Measurements from ENCODE around the gene MFGE8.

MFGE8 gene

DNA sequence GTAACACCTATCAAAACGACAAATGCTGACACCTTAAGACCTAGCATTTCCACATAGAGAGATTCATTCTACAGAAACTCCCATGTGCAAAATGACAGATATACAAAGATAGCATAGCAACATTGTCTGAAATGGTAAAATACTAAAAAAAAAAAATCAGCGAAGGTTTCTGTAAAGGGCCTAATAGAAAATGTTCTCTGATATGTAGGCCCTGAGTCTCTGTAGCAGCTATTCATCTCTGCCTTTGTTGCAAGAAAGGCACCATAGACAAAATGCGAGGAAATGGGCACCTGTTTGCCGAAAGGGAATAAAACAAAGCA is 631 bp upstream of the MFGE8 start:
- peak overlapping the region; percentile 32 for H3K4me2 ChIP-seq (ENCODE audit: low read length)
- H3K9ac ChIP-seq (ENCODE audit: low read length) = peak overlapping the region; percentile 17
- no peak overlapping the region for H3K27ac ChIP-seq (ENCODE audit: low read depth, low read length)
- WGBS (ENCODE audit: extremely low coverage, insufficient coverage, low lambda C conversion rate) = no CpG with 5 or more reads among the region's 4 CpGs
- H3K18ac ChIP-seq (ENCODE audit: low read length) = no peak overlapping the region
- H3K79me2 ChIP-seq (ENCODE audit: control insufficient read depth, insufficient read depth, low read length) = peaks cover 26% of the 10 kb centered on the region
- no peak overlapping the region for H2AK5ac ChIP-seq (ENCODE audit: low read length)
- H3K4me1 ChIP-seq (ENCODE audit: control insufficient read depth, low read depth, low read length) = no peaks in the 10 kb centered on the region
- no peak overlapping the region for H3K4ac ChIP-seq (ENCODE audit: low read depth, low read length)
- H3K4me3 ChIP-seq (ENCODE audit: low read length) = no peak overlapping the region
- peaks cover 6% of the 10 kb centered on the region for H3K36me3 ChIP-seq (ENCODE audit: control insufficient read depth, insufficient read depth, low read length)
- H4K8ac ChIP-seq (ENCODE audit: low read depth, low read length) = no peak overlapping the region
- H3K27me3 ChIP-seq (ENCODE audit: insufficient read depth, low read length, poor library complexity) = no peaks in the 10 kb centered on the region
- H2BK15ac ChIP-seq (replicated peaks; ENCODE audit: low read depth) = no peak overlapping the region
- no peak overlapping the region for H4K5ac ChIP-seq (ENCODE audit: low read length)
- peaks cover 10% of the 10 kb centered on the region for H3K79me1 ChIP-seq (ENCODE audit: low read length)
- H3K56ac ChIP-seq (ENCODE audit: low read length) = peak overlapping the region; percentile 63
- H2BK120ac ChIP-seq (ENCODE audit: low read depth, low read length) = no peak overlapping the region
- DNase-seq = no peak
- H3K23ac ChIP-seq (ENCODE audit: low read length) = no peak overlapping the region
- no peak overlapping the region for H2BK5ac ChIP-seq (ENCODE audit: low read length)

DNA sequence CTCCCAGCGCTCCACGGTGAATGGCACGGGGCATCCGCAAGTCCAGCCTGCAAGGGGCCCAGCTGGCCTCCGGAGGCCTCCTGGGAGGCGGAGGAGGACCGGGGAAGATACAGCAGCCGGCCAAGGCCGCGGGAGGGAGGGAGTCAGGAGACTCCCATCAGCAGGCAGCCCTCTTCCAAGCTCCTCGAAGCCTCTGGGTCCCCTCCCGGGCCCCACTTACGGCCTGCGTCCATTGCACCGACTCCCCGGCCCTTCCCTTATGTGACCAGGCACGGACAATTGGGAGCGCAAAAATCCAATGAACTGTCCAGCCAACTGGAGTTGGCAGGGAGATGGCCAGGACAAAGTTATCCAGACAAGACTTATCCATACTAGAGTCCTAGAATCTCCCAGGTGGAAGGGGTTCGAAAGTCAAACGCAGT is 668 bp downstream of the MFGE8 start:
- H3K79me1 ChIP-seq (ENCODE audit: low read length) = peaks cover 10% of the 10 kb centered on the region
- H3K23ac ChIP-seq (ENCODE audit: low read length) = no peak overlapping the region
- H3K36me3 ChIP-seq (ENCODE audit: control insufficient read depth, insufficient read depth, low read length) = peaks cover 9% of the 10 kb centered on the region
- no peak overlapping the region for H2BK5ac ChIP-seq (ENCODE audit: low read length)
- H3K27me3 ChIP-seq (ENCODE audit: insufficient read depth, low read length, poor library complexity) = no peaks in the 10 kb centered on the region
- peak overlapping the region; percentile 39 for H3K4ac ChIP-seq (ENCODE audit: low read depth, low read length)
- peak overlapping the region; percentile 73 for H3K56ac ChIP-seq (ENCODE audit: low read length)
- H2AK5ac ChIP-seq (ENCODE audit: low read length) = no peak overlapping the region
- no peaks in the 10 kb centered on the region for H3K4me1 ChIP-seq (ENCODE audit: control insufficient read depth, low read depth, low read length)
- peak overlapping the region; percentile 70 for H3K9ac ChIP-seq (ENCODE audit: low read length)
- H3K27ac ChIP-seq (ENCODE audit: low read depth, low read length) = peak overlapping the region; percentile 25
- peak overlapping the region; percentile 88 for H3K18ac ChIP-seq (ENCODE audit: low read length)
- no peak overlapping the region for H4K5ac ChIP-seq (ENCODE audit: low read length)
- H3K4me2 ChIP-seq (ENCODE audit: low read length) = peak overlapping the region; percentile 33
- no peak overlapping the region for H4K8ac ChIP-seq (ENCODE audit: low read depth, low read length)
- H3K79me2 ChIP-seq (ENCODE audit: control insufficient read depth, insufficient read depth, low read length) = peaks cover 26% of the 10 kb centered on the region
- no peak overlapping the region for H2BK15ac ChIP-seq (replicated peaks; ENCODE audit: low read depth)
- DNase-seq = peak; percentile 50
- no CpG with 5 or more reads among the region's 20 CpGs for WGBS (ENCODE audit: extremely low coverage, insufficient coverage, low lambda C conversion rate)
- peak overlapping the region; percentile 40 for H3K4me3 ChIP-seq (ENCODE audit: low read length)
- H2BK120ac ChIP-seq (ENCODE audit: low read depth, low read length) = no peak overlapping the region

GRCh38 chr15:88911766-88912118 is 1.4 kb downstream of the MFGE8 start:
- H3K36me3 ChIP-seq (ENCODE audit: control insufficient read depth, insufficient read depth, low read length) = peaks cover 9% of the 10 kb centered on the region
- peak; percentile 92 for DNase-seq
- H3K56ac ChIP-seq (ENCODE audit: low read length) = peak overlapping the region; percentile 73
- H3K4ac ChIP-seq (ENCODE audit: low read depth, low read length) = no peak overlapping the region
- no peak overlapping the region for H4K5ac ChIP-seq (ENCODE audit: low read length)
- H3K27me3 ChIP-seq (ENCODE audit: insufficient read depth, low read length, poor library complexity) = no peaks in the 10 kb centered on the region
- no peak overlapping the region for H2BK15ac ChIP-seq (replicated peaks; ENCODE audit: low read depth)
- no peak overlapping the region for H3K27ac ChIP-seq (ENCODE audit: low read depth, low read length)
- peaks cover 26% of the 10 kb centered on the region for H3K79me2 ChIP-seq (ENCODE audit: control insufficient read depth, insufficient read depth, low read length)
- peak overlapping the region; percentile 70 for H3K9ac ChIP-seq (ENCODE audit: low read length)
- no peak overlapping the region for H3K23ac ChIP-seq (ENCODE audit: low read length)
- H4K8ac ChIP-seq (ENCODE audit: low read depth, low read length) = no peak overlapping the region
- no peak overlapping the region for H2AK5ac ChIP-seq (ENCODE audit: low read length)
- H3K4me3 ChIP-seq (ENCODE audit: low read length) = peak overlapping the region; percentile 40
- H3K4me1 ChIP-seq (ENCODE audit: control insufficient read depth, low read depth, low read length) = no peaks in the 10 kb centered on the region
- WGBS (ENCODE audit: extremely low coverage, insufficient coverage, low lambda C conversion rate) = no CpG with 5 or more reads among the region's 5 CpGs
- H3K18ac ChIP-seq (ENCODE audit: low read length) = peak overlapping the region; percentile 88
- no peak overlapping the region for H2BK120ac ChIP-seq (ENCODE audit: low read depth, low read length)
- H2BK5ac ChIP-seq (ENCODE audit: low read length) = no peak overlapping the region
- peaks cover 10% of the 10 kb centered on the region for H3K79me1 ChIP-seq (ENCODE audit: low read length)
- peak overlapping the region; percentile 33 for H3K4me2 ChIP-seq (ENCODE audit: low read length)

DNA sequence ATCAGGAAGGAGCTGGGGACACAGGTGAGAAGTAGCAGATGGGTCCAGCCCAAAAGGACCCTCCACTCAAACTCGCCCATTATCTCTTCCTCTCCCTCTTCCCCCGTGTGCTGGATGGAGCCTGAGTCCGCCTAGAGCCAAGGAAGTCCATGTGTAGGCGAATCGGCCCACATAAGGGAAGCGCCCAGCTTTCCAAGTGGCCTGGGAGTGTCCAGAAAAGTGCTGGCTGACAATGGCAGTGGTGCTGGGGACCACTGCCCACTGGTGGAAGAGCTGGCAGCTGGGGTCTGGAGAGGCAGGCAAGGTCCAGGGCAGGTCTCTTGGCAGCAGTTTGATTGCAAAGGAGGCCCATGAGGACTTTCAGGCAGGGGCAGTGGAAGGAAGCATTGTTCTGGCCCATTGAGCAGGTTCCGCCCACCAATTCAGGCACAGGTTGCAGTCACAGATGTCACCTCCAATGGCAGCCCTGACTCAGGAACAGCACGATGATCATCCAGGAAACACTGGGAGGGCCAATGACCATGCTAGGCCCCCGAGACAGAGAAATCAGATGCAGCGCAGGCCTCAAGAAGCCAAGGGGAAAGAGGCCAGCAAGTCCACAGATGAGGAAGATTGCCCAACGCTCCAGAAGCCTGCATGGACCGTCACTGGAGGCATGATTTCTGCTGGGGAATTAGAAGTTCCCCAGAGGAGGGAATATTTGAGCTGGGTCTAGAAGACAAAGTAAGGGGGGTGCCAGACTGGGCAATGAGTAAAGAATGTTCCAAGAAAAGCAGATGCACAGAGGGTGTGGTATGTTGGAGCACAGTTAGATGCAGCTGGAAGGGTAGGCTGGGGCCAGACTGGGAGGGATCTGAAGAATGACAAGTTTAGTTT is 3.0 kb downstream of the MFGE8 start:
- no peak overlapping the region for H3K27ac ChIP-seq (ENCODE audit: low read depth, low read length)
- H3K9ac ChIP-seq (ENCODE audit: low read length) = no peak overlapping the region
- no peak overlapping the region for H2BK120ac ChIP-seq (ENCODE audit: low read depth, low read length)
- WGBS (ENCODE audit: extremely low coverage, insufficient coverage, low lambda C conversion rate) = no CpG with 5 or more reads among the region's 12 CpGs
- no peak overlapping the region for H3K23ac ChIP-seq (ENCODE audit: low read length)
- no peak overlapping the region for H3K4ac ChIP-seq (ENCODE audit: low read depth, low read length)
- peak overlapping the region; percentile 22 for H3K56ac ChIP-seq (ENCODE audit: low read length)
- no peak overlapping the region for H3K4me2 ChIP-seq (ENCODE audit: low read length)
- H3K4me3 ChIP-seq (ENCODE audit: low read length) = no peak overlapping the region
- H3K4me1 ChIP-seq (ENCODE audit: control insufficient read depth, low read depth, low read length) = no peaks in the 10 kb centered on the region
- peaks cover 10% of the 10 kb centered on the region for H3K79me1 ChIP-seq (ENCODE audit: low read length)
- no peaks in the 10 kb centered on the region for H3K27me3 ChIP-seq (ENCODE audit: insufficient read depth, low read length, poor library complexity)
- H3K79me2 ChIP-seq (ENCODE audit: control insufficient read depth, insufficient read depth, low read length) = peaks cover 26% of the 10 kb centered on the region
- peaks cover 9% of the 10 kb centered on the region for H3K36me3 ChIP-seq (ENCODE audit: control insufficient read depth, insufficient read depth, low read length)
- no peak for DNase-seq
- H4K8ac ChIP-seq (ENCODE audit: low read depth, low read length) = no peak overlapping the region
- H2BK5ac ChIP-seq (ENCODE audit: low read length) = no peak overlapping the region
- H3K18ac ChIP-seq (ENCODE audit: low read length) = no peak overlapping the region
- no peak overlapping the region for H2BK15ac ChIP-seq (replicated peaks; ENCODE audit: low read depth)
- no peak overlapping the region for H4K5ac ChIP-seq (ENCODE audit: low read length)
- no peak overlapping the region for H2AK5ac ChIP-seq (ENCODE audit: low read length)

GRCh38 chr15:88908697-88909621 is 4.2 kb downstream of the MFGE8 start:
- Histone ChIP-seq H3K79me1 (ENCODE audit: low read length) (peaks cover 12% of the 10 kb centered on the region), H3K4ac (ENCODE audit: low read depth, low read length) (no peak overlapping the region), H3K18ac (ENCODE audit: low read length) (no peak overlapping the region), H3K4me2 (ENCODE audit: low read length) (no peak overlapping the region), H2BK5ac (ENCODE audit: low read length) (no peak overlapping the region), H2BK15ac (replicated peaks; ENCODE audit: low read depth) (no peak overlapping the region), H3K9ac (ENCODE audit: low read length) (no peak overlapping the region), H2BK120ac (ENCODE audit: low read depth, low read length) (no peak overlapping the region), H3K56ac (ENCODE audit: low read length) (no peak overlapping the region), H3K23ac (ENCODE audit: low read length) (no peak overlapping the region), H3K4me1 (ENCODE audit: control insufficient read depth, low read depth, low read length) (peaks cover 2% of the 10 kb centered on the region), H3K4me3 (ENCODE audit: low read length) (no peak overlapping the region), H4K5ac (ENCODE audit: low read length) (no peak overlapping the region), H3K79me2 (ENCODE audit: control insufficient read depth, insufficient read depth, low read length) (peaks cover 26% of the 10 kb centered on the region), H3K27ac (ENCODE audit: low read depth, low read length) (no peak overlapping the region), H3K27me3 (ENCODE audit: insufficient read depth, low read length, poor library complexity) (no peaks in the 10 kb centered on the region), H2AK5ac (ENCODE audit: low read length) (no peak overlapping the region), H4K8ac (ENCODE audit: low read depth, low read length) (no peak overlapping the region), H3K36me3 (ENCODE audit: control insufficient read depth, insufficient read depth, low read length) (peaks cover 11% of the 10 kb centered on the region)
- WGBS (ENCODE audit: extremely low coverage, insufficient coverage, low lambda C conversion rate) = no CpG with 5 or more reads among the region's 16 CpGs
- DNase-seq = no peak
